WTC11 (cell line): ENCODE data around the gene LRRC3B. TPM values are rescaled to one million over a fixed set of nuclear protein-coding genes. Genes with fewer than 3 reads are reported as not detected.

Experiments
- ATAC-seq: fragments of 200-7000 bp; cut with Tn5 transposase; 2 replicates; pipeline ENCODE4 v1.10.0; 2021; ENCODE audit warnings: mild to moderate bottlenecking, moderate library complexity
- CTCF ChIA-PET: fragments of 300-600 bp; sonication (Branson Sonifier 250); formaldehyde crosslinking; loops from one replicate; lab custom pipeline; 2021; ENCODE audit warnings: antibody characterized with exemption; lab: Charles Lee
- POLR2A ChIA-PET: fragments of 350-600 bp; sonication (Branson Sonifier 250); formaldehyde crosslinking; loops from one replicate; lab custom pipeline; 2021; ENCODE audit warnings: antibody characterized with exemption; lab: Charles Lee
- DNase-seq: peaks from one replicate; pipeline ENCODE4 v3.0.0; 2021; ENCODE audit warnings: low spot score
- H3K27ac Mint-ChIP-seq: 2 replicates; pipeline ENCODE4 v1.8.0; 2021; ENCODE audit warnings: mixed read lengths
- H3K27me3 Mint-ChIP-seq: 2 replicates; pipeline ENCODE4 v1.8.0; 2021; ENCODE audit warnings: low read depth, mild to moderate bottlenecking, moderate library complexity, mixed read lengths
- H3K36me3 Mint-ChIP-seq: 2 replicates; pipeline ENCODE4 v1.8.0; 2021; ENCODE audit warnings: mixed read lengths
- H3K4me1 Mint-ChIP-seq: 2 replicates; pipeline ENCODE4 v1.8.0; 2022; ENCODE audit warnings: mixed read lengths
- H3K4me3 Mint-ChIP-seq: 2 replicates; pipeline ENCODE4 v1.8.0; 2021; ENCODE audit warnings: mild to moderate bottlenecking, moderate library complexity, mixed read lengths
- H3K9me3 Mint-ChIP-seq: 2 replicates; pipeline ENCODE4 v1.8.0; 2021; ENCODE audit warnings: mixed read lengths
- AFF4 ChIP-seq: sonication (generic); formaldehyde crosslinking; IDR thresholded peaks from 2 replicates; pipeline ENCODE4 v1.8.1; 2023; ENCODE audit warnings: mild to moderate bottlenecking, missing genetic modification reagents, borderline replicate concordance
- ATF6 ChIP-seq: sonication (generic); formaldehyde crosslinking; IDR thresholded peaks from 2 replicates; pipeline ENCODE4 v1.8.1; 2023; ENCODE audit warnings: mild to moderate bottlenecking, missing genetic modification reagents
- E2F4 ChIP-seq: sonication (generic); formaldehyde crosslinking; IDR thresholded peaks from 2 replicates; pipeline ENCODE4 v1.8.1; 2022; ENCODE audit warnings: low read depth, mild to moderate bottlenecking, moderate library complexity, missing genetic modification reagents, borderline replicate concordance
- FOXJ3 ChIP-seq: sonication (generic); formaldehyde crosslinking; IDR thresholded peaks from 2 replicates; pipeline ENCODE4 v1.9.0; 2021; ENCODE audit warnings: missing genetic modification reagents, mild to moderate bottlenecking, borderline replicate concordance
- GTF2I ChIP-seq: fragments of 250-450 bp; sonication (Bioruptor Pico); conservative IDR thresholded peaks from 2 replicates; pipeline ENCODE4 v1.4.0; 2021; ENCODE audit warnings: mild to moderate bottlenecking
- IRF2 ChIP-seq: sonication (generic); formaldehyde crosslinking; IDR thresholded peaks from 2 replicates; pipeline ENCODE4 v1.8.0; 2022; ENCODE audit warnings: low read depth, missing genetic modification reagents, borderline replicate concordance
- MAX ChIP-seq: sonication (generic); formaldehyde crosslinking; IDR thresholded peaks from 2 replicates; pipeline ENCODE4 v1.8.0; 2022; ENCODE audit warnings: mild to moderate bottlenecking, missing genetic modification reagents
- NFYB ChIP-seq: sonication (generic); formaldehyde crosslinking; conservative IDR thresholded peaks from 2 replicates; pipeline ENCODE4 v1.8.0; 2022; ENCODE audit warnings: low read depth, missing genetic modification reagents
- RORB ChIP-seq: fragments of 250-450 bp; sonication (Bioruptor Pico); IDR thresholded peaks from 2 replicates; pipeline ENCODE4 v1.9.0; 2021; ENCODE audit warnings: mild to moderate bottlenecking
- SMAD3 ChIP-seq: sonication (generic); formaldehyde crosslinking; IDR thresholded peaks from 2 replicates; pipeline ENCODE4 v1.8.0; 2022; ENCODE audit warnings: missing genetic modification reagents, mild to moderate bottlenecking, borderline replicate concordance
- SMAD4 ChIP-seq: sonication (generic); formaldehyde crosslinking; IDR thresholded peaks from 2 replicates; pipeline ENCODE4 v1.8.0; 2022; ENCODE audit warnings: mild to moderate bottlenecking, missing genetic modification reagents
- USF1 ChIP-seq: sonication (generic); formaldehyde crosslinking; IDR thresholded peaks from 2 replicates; pipeline ENCODE4 v1.8.0; 2022; ENCODE audit warnings: mild to moderate bottlenecking, missing genetic modification reagents
- USF2 ChIP-seq: sonication (generic); formaldehyde crosslinking; IDR thresholded peaks from 2 replicates; pipeline ENCODE4 v1.8.1; 2023; ENCODE audit warnings: mild to moderate bottlenecking, missing genetic modification reagents, moderate library complexity
- ZBTB43 ChIP-seq: sonication (generic); formaldehyde crosslinking; IDR thresholded peaks from 2 replicates; pipeline ENCODE4 v1.8.1; 2023; ENCODE audit warnings: mild to moderate bottlenecking, missing genetic modification reagents
- ZNF232 ChIP-seq: sonication (generic); formaldehyde crosslinking; IDR thresholded peaks from 2 replicates; pipeline ENCODE4 v1.8.0; 2022; ENCODE audit warnings: mild to moderate bottlenecking, missing genetic modification reagents
- ZNF263 ChIP-seq: sonication (generic); formaldehyde crosslinking; IDR thresholded peaks from 2 replicates; pipeline ENCODE4 v1.8.1; 2022; ENCODE audit warnings: low read depth, mild to moderate bottlenecking, moderate library complexity, missing genetic modification reagents
- ZNF281 ChIP-seq: sonication (generic); formaldehyde crosslinking; IDR thresholded peaks from 2 replicates; pipeline ENCODE4 v1.8.0; 2023; ENCODE audit warnings: mild to moderate bottlenecking, missing genetic modification reagents
- ZNF423 ChIP-seq: fragments of 250-450 bp; sonication (Bioruptor Pico); IDR thresholded peaks from 2 replicates; pipeline ENCODE4 v2.1.2; 2022; ENCODE audit warnings: mild to moderate bottlenecking, moderate library complexity
- total RNA-seq: library from RNA; stranded (reverse); gene quantifications from 3 replicates; pipeline ENCODE4 v1.2.3, GENCODE V29; 2021

LRRC3B gene
- total RNA-seq, 1 experiment from 2014 or later: 5.3 TPM

GRCh38 chr3:26683902-26684301 lies 61.3 kb downstream of the LRRC3B start:
- peaks cover 14% of the 10 kb centered on the region for H3K9me3 Mint-ChIP-seq
- ChIA-PET POLR2A (no interaction called here), CTCF (no interaction called here)
- peaks cover 5% of the 10 kb centered on the region for H3K36me3 Mint-ChIP-seq
- ATAC-seq: no peak
- no peak for DNase-seq
- no peak overlapping the region for H3K4me3 Mint-ChIP-seq
- no peaks in the 10 kb centered on the region for H3K27me3 Mint-ChIP-seq
- peaks cover 16% of the 10 kb centered on the region for H3K4me1 Mint-ChIP-seq
- TF ChIP-seq SMAD3 (CRISPR knock-in tag) (no peak), ZNF423 (CRISPR knock-in tag) (no peak), NFYB (CRISPR knock-in tag) (no peak), MAX (CRISPR knock-in tag) (no peak), AFF4 (CRISPR knock-in tag) (no peak), GTF2I (CRISPR knock-in tag) (no peak), RORB (CRISPR knock-in tag) (no peak), FOXJ3 (CRISPR knock-in tag) (no peak), E2F4 (no peak), IRF2 (no peak), ATF6 (CRISPR knock-in tag) (no peak), SMAD4 (CRISPR knock-in tag) (no peak), ZBTB43 (CRISPR knock-in tag) (no peak)
- no peak overlapping the region for H3K27ac Mint-ChIP-seq

GRCh38 chr3:26687466-26687865 lies 64.9 kb downstream of the LRRC3B start:
- Mint-ChIP-seq H3K27me3 (no peaks in the 10 kb centered on the region), H3K9me3 (peaks cover 24% of the 10 kb centered on the region), H3K36me3 (peaks cover 14% of the 10 kb centered on the region), H3K4me3 (no peak overlapping the region), H3K4me1 (peaks cover 11% of the 10 kb centered on the region), H3K27ac (no peak overlapping the region)
- ChIA-PET POLR2A (no interaction called here), CTCF (no interaction called here)
- ATAC-seq (no peak), DNase-seq (no peak)
- TF ChIP-seq FOXJ3 (CRISPR knock-in tag) (no peak), ZNF281 (CRISPR knock-in tag) (no peak), USF1 (CRISPR knock-in tag) (no peak), ZNF232 (no peak), ZNF263 (CRISPR knock-in tag) (no peak), USF2 (CRISPR knock-in tag) (no peak), RORB (CRISPR knock-in tag) (no peak)
